Osteocyte (in vitro differentiated cells): ENCODE measurements around the gene ADAMTSL2. TPM values are rescaled to one million over a fixed set of nuclear protein-coding genes. Genes with fewer than 3 reads are reported as not detected.

Source experiments
- DNase-seq: peaks from one replicate; pipeline ENCODE4 v3.0.0; 2021; ENCODE audit warnings: mixed read lengths; ENCODE audit not compliant: unreplicated experiment; ENCODE audit errors: extremely low spot score
- H3K27ac Mint-ChIP-seq: one replicate; pipeline ENCODE4 v1.8.0; 2021; ENCODE audit warnings: mild to moderate bottlenecking, mixed read lengths; ENCODE audit not compliant: unreplicated experiment
- H3K27me3 Mint-ChIP-seq: one replicate; pipeline ENCODE4 v1.8.0; 2021; ENCODE audit warnings: mixed read lengths; ENCODE audit not compliant: unreplicated experiment
- H3K36me3 Mint-ChIP-seq: one replicate; pipeline ENCODE4 v1.8.0; 2021; ENCODE audit warnings: mixed read lengths; ENCODE audit not compliant: unreplicated experiment
- H3K4me1 Mint-ChIP-seq: one replicate; pipeline ENCODE4 v1.8.0; 2021; ENCODE audit warnings: mixed read lengths; ENCODE audit not compliant: unreplicated experiment
- H3K4me3 Mint-ChIP-seq: one replicate; pipeline ENCODE4 v1.8.0; 2021; ENCODE audit warnings: mild to moderate bottlenecking, moderate library complexity, mixed read lengths; ENCODE audit not compliant: unreplicated experiment
- H3K9me3 Mint-ChIP-seq: one replicate; pipeline ENCODE4 v1.8.0; 2021; ENCODE audit warnings: mixed read lengths; ENCODE audit not compliant: unreplicated experiment
- total RNA-seq: library from RNA; stranded (reverse); gene quantifications from 2 replicates; pipeline ENCODE4 v1.2.1, GENCODE V29; 2021
- TF ChIP-seq, protein P1 (sequence below): fragments of 200-600 bp; sonication (generic); IDR thresholded peaks from 2 replicates; pipeline ENCODE4 v1.5.0; 2021; ENCODE audit warnings: antibody characterized with exemption, mild to moderate bottlenecking, moderate library complexity

Gene ADAMTSL2
- total RNA-seq, 1 donor from 2014 or later = 0.11 TPM

DNA sequence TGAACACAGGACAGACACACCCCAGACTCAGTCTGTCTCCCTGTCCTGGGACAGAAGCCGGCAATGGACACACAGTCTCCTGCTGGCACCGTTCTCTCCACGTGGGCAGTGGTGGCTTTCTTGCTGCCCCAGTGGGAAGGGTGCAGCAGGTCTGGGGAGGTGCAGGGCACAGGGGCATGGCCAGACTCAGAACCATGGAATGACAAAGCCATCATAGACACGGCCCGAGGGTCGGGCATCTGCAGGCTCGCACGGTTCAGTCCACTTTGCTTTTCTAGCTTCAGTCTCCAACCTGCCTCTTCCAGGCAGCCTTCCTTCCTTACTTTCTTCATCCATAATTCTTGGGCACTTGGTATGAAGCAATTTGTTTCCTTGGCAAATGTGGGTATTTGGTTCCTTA lies 26.5 kb upstream of the ADAMTSL2 start:
- H3K27me3 Mint-ChIP-seq = peaks cover 7% of the 10 kb centered on the region
- H3K9me3 Mint-ChIP-seq = no peaks in the 10 kb centered on the region
- TF ChIP-seq, protein P1, sequence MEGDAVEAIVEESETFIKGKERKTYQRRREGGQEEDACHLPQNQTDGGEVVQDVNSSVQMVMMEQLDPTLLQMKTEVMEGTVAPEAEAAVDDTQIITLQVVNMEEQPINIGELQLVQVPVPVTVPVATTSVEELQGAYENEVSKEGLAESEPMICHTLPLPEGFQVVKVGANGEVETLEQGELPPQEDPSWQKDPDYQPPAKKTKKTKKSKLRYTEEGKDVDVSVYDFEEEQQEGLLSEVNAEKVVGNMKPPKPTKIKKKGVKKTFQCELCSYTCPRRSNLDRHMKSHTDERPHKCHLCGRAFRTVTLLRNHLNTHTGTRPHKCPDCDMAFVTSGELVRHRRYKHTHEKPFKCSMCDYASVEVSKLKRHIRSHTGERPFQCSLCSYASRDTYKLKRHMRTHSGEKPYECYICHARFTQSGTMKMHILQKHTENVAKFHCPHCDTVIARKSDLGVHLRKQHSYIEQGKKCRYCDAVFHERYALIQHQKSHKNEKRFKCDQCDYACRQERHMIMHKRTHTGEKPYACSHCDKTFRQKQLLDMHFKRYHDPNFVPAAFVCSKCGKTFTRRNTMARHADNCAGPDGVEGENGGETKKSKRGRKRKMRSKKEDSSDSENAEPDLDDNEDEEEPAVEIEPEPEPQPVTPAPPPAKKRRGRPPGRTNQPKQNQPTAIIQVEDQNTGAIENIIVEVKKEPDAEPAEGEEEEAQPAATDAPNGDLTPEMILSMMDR = no peak
- no peaks in the 10 kb centered on the region for H3K36me3 Mint-ChIP-seq
- no peak overlapping the region for H3K27ac Mint-ChIP-seq
- DNase-seq = no peak
- no peak overlapping the region for H3K4me3 Mint-ChIP-seq
- peaks cover 51% of the 10 kb centered on the region for H3K4me1 Mint-ChIP-seq

DNA sequence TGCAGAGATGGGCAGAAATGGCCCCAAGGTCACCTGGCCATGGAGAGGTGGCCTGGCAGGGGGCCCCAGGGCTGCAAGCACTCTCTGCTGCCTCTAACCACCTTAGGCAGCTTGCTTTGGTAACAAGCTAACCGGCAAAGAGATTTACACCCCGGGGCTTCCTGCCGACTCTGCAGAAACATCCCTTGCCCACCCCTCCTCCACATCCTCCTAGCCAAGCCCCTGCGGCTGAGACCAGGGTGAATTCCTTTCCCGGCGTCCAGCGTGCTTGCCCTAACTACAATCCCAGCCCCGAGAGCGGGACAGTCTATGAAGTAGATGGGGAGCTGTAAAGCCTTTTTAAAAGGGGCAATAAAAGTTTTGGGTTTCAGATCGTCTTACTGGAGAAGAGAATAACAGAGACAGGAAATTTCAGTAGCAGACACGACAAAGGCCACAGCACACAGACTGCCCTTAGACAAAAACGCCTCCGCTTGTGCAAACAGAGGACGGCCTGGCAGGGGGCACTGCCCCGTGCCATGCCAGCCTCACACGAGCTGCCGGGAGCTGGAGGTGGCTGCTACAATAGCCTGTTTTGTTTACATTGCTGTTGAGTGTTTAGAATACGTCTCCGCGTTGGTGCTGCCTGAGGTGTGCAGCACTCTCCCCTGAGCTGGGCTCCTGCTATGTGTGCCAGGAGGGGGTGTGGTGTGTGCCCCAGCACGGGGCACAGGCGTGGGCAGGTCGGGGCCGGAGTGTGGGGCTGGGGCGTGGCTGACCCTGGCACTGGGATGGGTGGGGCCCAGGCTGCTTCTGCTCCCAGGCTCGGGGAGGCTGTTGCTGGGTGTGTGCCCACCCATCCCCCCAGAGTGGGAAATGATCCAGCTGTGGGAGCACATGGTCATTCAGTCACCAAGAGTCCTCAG lies 25.1 kb upstream of the ADAMTSL2 start:
- Mint-ChIP-seq H3K9me3 (no peaks in the 10 kb centered on the region), H3K4me1 (peaks cover 59% of the 10 kb centered on the region), H3K36me3 (no peaks in the 10 kb centered on the region), H3K27ac (peak overlapping the region; percentile 76), H3K27me3 (no peaks in the 10 kb centered on the region), H3K4me3 (peak overlapping the region; percentile 44)
- TF ChIP-seq, protein P1 = peak; percentile 18
- DNase-seq = no peak

DNA sequence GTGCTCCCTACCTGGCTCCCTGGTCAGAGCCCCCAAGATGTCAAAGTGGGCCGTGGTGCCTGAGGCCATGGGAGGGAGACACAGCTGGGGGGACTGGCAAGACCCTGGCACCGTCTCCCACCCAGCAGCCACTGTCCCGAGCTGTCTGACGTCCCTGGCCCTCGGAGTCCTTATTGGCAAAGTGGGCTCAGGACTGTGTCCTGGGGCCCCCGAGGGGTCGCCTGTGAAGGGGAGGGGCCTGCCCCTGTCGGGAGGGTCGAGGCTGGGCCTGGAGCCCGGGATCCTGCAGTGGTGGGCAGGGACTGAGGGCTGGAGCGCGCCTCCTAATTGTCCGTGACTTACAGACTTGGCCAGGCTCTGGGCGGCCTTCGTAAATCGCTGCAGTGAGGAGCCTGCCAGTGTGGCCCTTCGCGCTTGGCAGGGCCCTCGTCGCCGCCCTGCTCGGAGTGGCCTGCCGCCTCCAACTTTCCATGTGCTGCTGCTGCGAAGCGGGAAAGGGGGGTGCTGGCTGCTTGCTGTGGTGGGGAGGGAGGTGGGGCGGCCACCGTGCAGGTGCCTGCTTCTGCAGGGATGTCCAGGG lies 23.5 kb upstream of the ADAMTSL2 start:
- Mint-ChIP-seq H3K27me3 (no peaks in the 10 kb centered on the region), H3K36me3 (no peaks in the 10 kb centered on the region), H3K9me3 (no peaks in the 10 kb centered on the region), H3K4me3 (no peak overlapping the region), H3K4me1 (peaks cover 57% of the 10 kb centered on the region), H3K27ac (no peak overlapping the region)
- TF ChIP-seq, protein P1 = no peak
- DNase-seq = no peak

DNA sequence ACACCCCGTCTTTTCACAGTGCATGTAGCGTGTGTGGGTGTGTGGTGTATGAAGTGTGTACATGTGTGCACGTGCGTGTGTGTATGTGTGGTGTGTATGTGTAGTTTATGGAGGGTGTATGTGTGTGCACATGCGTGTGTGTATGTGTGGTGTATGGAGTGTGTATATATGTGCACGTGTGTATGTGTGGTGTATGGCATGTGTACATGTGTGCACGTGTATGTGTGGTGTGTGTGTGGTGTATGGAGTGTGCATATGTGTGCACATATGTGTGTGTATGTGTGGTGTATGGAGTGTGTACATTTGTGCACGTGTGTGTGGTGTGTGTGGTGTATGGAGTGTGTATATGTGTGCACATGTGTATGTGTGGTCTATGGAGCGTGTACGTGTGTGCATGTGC lies 22.9 kb upstream of the ADAMTSL2 start:
- no peaks in the 10 kb centered on the region for H3K9me3 Mint-ChIP-seq
- TF ChIP-seq, protein P1 = no peak
- no peak overlapping the region for H3K4me3 Mint-ChIP-seq
- no peak overlapping the region for H3K27ac Mint-ChIP-seq
- no peaks in the 10 kb centered on the region for H3K36me3 Mint-ChIP-seq
- peaks cover 52% of the 10 kb centered on the region for H3K4me1 Mint-ChIP-seq
- no peaks in the 10 kb centered on the region for H3K27me3 Mint-ChIP-seq
- DNase-seq = no peak
